ENCODE data around the gene LAMP1. TPM values are rescaled to one million over a fixed set of nuclear protein-coding genes. Genes with fewer than 3 reads are reported as not detected.
"Not testable (repeated sequence)": the region's sequence is repeated elsewhere in the genome, so short reads cannot be mapped to it uniquely, and the experiment has no call there.

The LAMP1 gene
- total RNA-seq, 1 donor from 2014 or later, result 77.2 TPM

DNA sequence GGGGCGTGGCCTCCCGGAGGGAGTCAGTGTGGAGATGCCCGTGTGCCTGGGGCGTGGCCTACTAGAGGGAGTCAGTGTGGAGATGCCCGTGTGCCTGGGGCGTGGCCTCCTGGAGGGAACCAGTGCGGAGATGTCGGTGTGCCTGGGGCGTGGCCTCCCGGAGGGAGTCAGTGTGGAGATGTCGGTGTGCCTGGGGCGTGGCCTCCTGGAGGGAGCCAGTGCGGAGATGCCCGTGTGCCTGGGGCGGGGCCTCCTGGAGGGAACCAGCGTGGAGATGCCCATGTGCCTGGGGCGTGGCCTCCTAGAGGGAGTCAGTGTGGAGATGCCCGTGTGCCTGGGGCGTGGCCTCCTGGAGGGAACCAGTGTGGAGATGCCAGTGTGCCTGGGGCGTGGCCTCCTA is 17.1 kb downstream of the LAMP1 start:
- not testable (repeated sequence) for H3K4me3 ChIP-seq (ENCODE audit: low read length in 3 of 3); H3K27me3 ChIP-seq (ENCODE audit: control insufficient read depth in 3 of 3, insufficient read depth in 3 of 3, low read length in 3 of 3); H3K9ac ChIP-seq (ENCODE audit: low read depth in 1 of 3, low read length in 3 of 3); H3K27ac ChIP-seq (ENCODE audit: low read depth, low read length); H3K9me3 ChIP-seq (ENCODE audit: control insufficient read depth in 3 of 3, low read length in 3 of 3); H3K4me1 ChIP-seq (ENCODE audit: control insufficient read depth in 3 of 3, insufficient read depth in 3 of 3, low read length in 3 of 3)
- peaks cover 44 to 46% (median 46%) of the 10 kb centered on the region in 3 donors for H3K36me3 ChIP-seq (ENCODE audit: control insufficient read depth in 3 of 3, insufficient read depth in 3 of 3, low read length in 3 of 3)

DNA sequence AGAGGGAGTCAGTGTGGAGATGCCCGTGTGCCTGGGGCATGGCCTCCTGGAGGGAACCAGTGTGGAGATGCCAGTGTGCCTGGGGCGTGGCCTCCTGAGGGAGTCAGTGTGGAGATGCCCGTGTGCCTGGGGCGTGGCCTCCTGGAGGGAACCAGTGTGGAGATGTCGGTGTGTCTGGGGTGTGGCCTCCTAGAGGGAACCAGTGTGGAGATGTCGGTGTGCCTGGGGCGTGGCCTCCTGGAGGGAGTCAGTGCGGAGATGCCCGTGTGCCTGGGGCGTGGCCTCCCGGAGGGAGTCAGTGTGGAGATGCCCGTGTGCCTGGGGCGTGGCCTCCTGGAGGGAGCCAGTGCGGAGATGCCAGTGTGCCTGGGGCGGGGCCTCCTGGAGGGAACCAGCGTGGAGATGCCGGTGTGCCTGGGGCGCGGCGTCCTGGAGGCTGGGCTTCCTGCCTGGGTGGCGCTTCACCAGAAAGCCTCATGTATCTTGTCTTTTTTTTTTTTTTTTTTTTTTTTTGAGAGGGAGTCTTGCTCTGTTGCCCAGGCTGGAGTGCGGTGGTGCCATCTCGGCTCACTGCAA is 17.9 kb downstream of the LAMP1 start:
- H3K4me3 ChIP-seq (ENCODE audit: low read length in 3 of 3); H3K27ac ChIP-seq (ENCODE audit: low read depth, low read length); H3K9ac ChIP-seq (ENCODE audit: low read depth in 1 of 3, low read length in 3 of 3); H3K4me1 ChIP-seq (ENCODE audit: control insufficient read depth in 3 of 3, insufficient read depth in 3 of 3, low read length in 3 of 3); H3K9me3 ChIP-seq (ENCODE audit: control insufficient read depth in 3 of 3, low read length in 3 of 3); H3K27me3 ChIP-seq (ENCODE audit: control insufficient read depth in 3 of 3, insufficient read depth in 3 of 3, low read length in 3 of 3): not testable (repeated sequence)
- H3K36me3 ChIP-seq (ENCODE audit: control insufficient read depth in 3 of 3, insufficient read depth in 3 of 3, low read length in 3 of 3), result peaks cover 46 to 51% (median 47%) of the 10 kb centered on the region in 3 donors

DNA sequence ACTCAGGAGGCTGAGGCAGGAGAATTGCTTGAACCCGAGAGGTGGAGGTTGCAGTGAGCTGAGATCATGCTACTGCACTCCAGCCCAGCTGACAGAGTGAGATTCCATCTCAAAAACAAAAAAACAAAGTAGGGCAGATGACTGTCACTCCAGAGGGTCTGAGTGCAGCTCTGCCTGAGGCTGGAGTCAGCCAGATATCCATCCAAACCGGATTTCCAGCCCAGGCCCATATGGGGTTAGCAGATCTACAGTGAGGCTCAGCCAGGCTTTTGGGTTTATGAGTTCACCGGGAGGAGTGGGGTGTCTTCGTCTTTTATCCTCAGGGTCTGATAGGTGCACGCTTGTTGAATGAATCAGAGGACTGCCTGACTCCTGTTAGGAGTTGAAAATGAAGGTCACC is 19.0 kb downstream of the LAMP1 start:
- Histone ChIP-seq H3K27me3 (ENCODE audit: control insufficient read depth in 3 of 3, insufficient read depth in 3 of 3, low read length in 3 of 3) (no peaks in the 10 kb centered on the region), H3K4me1 (ENCODE audit: control insufficient read depth in 3 of 3, insufficient read depth in 3 of 3, low read length in 3 of 3) (peaks cover 0 to 5% (median 0%) of the 10 kb centered on the region in 3 donors), H3K9me3 (ENCODE audit: control insufficient read depth in 3 of 3, low read length in 3 of 3) (no peaks in the 10 kb centered on the region)

DNA sequence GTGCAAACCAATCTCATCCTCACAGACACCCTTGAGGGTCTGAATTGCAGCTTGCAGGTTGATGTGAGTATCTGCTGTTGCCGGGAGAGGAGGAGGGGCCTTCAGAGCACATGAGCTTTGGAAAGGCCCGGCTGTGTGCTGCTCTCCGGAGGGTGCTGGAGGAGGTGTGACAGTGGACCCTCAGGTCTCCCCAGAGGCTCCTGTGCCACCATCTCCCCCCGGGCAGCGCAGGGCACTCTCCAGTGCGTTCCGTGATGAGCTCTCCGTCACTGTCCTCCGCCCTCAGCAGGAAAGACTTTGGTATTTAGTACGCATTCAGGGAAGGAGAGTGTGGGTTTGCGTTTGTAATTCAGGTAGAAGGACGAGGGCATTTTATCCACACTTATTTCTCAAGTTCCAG is 20.0 kb downstream of the LAMP1 start:
- Histone ChIP-seq H3K4me1 (ENCODE audit: control insufficient read depth in 3 of 3, insufficient read depth in 3 of 3, low read length in 3 of 3) (peaks cover 0 to 5% (median 0%) of the 10 kb centered on the region in 3 donors), H3K9me3 (ENCODE audit: control insufficient read depth in 3 of 3, low read length in 3 of 3) (no peaks in the 10 kb centered on the region)

More for the DNA sequence above, 19.0 kb downstream of the LAMP1 start:
- Histone ChIP-seq H3K4me3 (ENCODE audit: low read length in 3 of 3) (no peak overlapping the region), H3K27ac (ENCODE audit: low read depth, low read length) (no peak overlapping the region), H3K9ac (ENCODE audit: low read depth in 1 of 3, low read length in 3 of 3) (no peak overlapping the region), H3K36me3 (ENCODE audit: control insufficient read depth in 3 of 3, insufficient read depth in 3 of 3, low read length in 3 of 3) (peaks cover 51 to 55% (median 51%) of the 10 kb centered on the region in 3 donors)

DNA sequence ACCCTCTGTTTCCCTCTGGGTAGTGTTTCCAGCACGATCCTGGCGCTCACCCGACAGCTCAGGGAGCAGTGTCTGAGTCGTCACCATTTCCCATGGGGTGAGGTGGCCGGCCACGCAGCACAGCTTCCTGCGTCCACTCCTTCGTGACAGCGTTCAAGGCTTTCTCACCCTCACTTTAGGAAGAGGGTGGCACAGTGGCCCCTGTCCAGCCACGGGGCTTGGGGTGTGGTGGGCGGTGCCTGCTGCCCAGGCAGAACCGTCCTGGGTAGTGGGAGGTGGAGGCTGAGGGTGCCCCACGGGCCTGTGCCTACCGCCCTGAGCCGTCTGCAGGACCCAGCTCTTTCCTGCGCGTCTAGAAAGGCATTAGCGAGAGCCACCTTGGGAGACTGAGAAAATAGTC is 21.9 kb downstream of the LAMP1 start:
- H3K27ac ChIP-seq (ENCODE audit: low read depth, low read length), result no peak overlapping the region
- peaks cover 59 to 62% (median 59%) of the 10 kb centered on the region in 3 donors for H3K36me3 ChIP-seq (ENCODE audit: control insufficient read depth in 3 of 3, insufficient read depth in 3 of 3, low read length in 3 of 3)
- no peak overlapping the region for H3K4me3 ChIP-seq (ENCODE audit: low read length in 3 of 3)
- no peaks in the 10 kb centered on the region for H3K27me3 ChIP-seq (ENCODE audit: control insufficient read depth in 3 of 3, insufficient read depth in 3 of 3, low read length in 3 of 3)
- no peak overlapping the region for H3K9ac ChIP-seq (ENCODE audit: low read depth in 1 of 3, low read length in 3 of 3)
- H3K4me1 ChIP-seq (ENCODE audit: control insufficient read depth in 3 of 3, insufficient read depth in 3 of 3, low read length in 3 of 3), result peaks cover 0 to 5% (median 0%) of the 10 kb centered on the region in 3 donors
- no peaks in the 10 kb centered on the region for H3K9me3 ChIP-seq (ENCODE audit: control insufficient read depth in 3 of 3, low read length in 3 of 3)

More for the DNA sequence above, 20.0 kb downstream of the LAMP1 start:
- Histone ChIP-seq H3K27ac (ENCODE audit: low read depth, low read length) (no peak overlapping the region), H3K27me3 (ENCODE audit: control insufficient read depth in 3 of 3, insufficient read depth in 3 of 3, low read length in 3 of 3) (no peaks in the 10 kb centered on the region), H3K4me3 (ENCODE audit: low read length in 3 of 3) (no peak overlapping the region), H3K9ac (ENCODE audit: low read depth in 1 of 3, low read length in 3 of 3) (no peak overlapping the region), H3K36me3 (ENCODE audit: control insufficient read depth in 3 of 3, insufficient read depth in 3 of 3, low read length in 3 of 3) (peaks cover 50 to 55% (median 52%) of the 10 kb centered on the region in 3 donors)

DNA sequence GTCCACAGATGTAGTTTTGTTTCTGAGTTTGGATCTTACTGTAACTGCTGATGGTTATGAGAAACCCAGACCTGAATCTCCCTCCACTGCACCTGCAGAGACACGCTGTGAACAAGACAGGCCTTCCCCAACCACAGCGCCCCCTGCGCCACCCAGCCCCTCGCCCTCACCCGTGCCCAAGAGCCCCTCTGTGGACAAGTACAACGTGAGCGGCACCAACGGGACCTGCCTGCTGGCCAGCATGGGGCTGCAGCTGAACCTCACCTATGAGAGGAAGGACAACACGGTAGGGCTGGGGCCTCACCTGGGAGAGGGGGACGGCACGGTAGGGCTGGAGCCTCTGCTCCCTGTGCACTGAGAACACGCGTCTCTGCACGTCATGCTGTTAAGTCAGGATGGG is 22.3 kb downstream of the LAMP1 start:
- Histone ChIP-seq H3K27me3 (ENCODE audit: control insufficient read depth in 3 of 3, insufficient read depth in 3 of 3, low read length in 3 of 3) (no peaks in the 10 kb centered on the region), H3K4me1 (ENCODE audit: control insufficient read depth in 3 of 3, insufficient read depth in 3 of 3, low read length in 3 of 3) (peaks cover 0 to 5% (median 0%) of the 10 kb centered on the region in 3 donors), H3K36me3 (ENCODE audit: control insufficient read depth in 3 of 3, insufficient read depth in 3 of 3, low read length in 3 of 3) (peaks cover 62 to 64% (median 63%) of the 10 kb centered on the region in 3 donors), H3K4me3 (ENCODE audit: low read length in 3 of 3) (no peak overlapping the region), H3K9me3 (ENCODE audit: control insufficient read depth in 3 of 3, low read length in 3 of 3) (no peaks in the 10 kb centered on the region), H3K9ac (ENCODE audit: low read depth in 1 of 3, low read length in 3 of 3) (no peak overlapping the region), H3K27ac (ENCODE audit: low read depth, low read length) (no peak overlapping the region)

DNA sequence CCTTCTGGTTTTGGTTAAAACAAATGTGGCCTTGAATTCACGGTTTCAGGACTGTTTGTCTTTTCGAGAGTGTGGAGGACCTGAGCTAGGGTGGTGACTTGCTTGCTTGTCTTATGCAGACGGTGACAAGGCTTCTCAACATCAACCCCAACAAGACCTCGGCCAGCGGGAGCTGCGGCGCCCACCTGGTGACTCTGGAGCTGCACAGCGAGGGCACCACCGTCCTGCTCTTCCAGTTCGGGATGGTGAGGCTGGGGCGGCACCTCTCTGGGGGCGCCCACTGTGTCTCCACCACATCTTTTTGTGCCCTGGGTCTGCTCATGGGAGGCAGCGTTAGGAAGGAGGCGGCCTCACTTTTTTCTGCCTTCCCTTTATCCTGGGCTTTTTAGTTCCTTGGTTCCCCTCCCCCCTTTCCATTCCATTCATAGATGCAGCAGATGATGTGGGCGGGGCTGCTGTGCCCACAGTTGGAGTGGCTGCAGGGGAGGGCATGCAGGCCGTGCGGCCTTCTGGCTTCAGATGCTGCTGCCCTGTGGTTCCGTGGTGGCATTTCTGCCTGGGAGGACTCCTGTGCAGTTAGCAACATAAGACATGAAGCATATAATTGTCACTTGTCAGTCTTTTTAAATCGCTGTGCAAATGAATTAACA is 23.3 kb downstream of the LAMP1 start:
- Histone ChIP-seq H3K36me3 (ENCODE audit: control insufficient read depth in 3 of 3, insufficient read depth in 3 of 3, low read length in 3 of 3) (peaks cover 62 to 65% (median 64%) of the 10 kb centered on the region in 3 donors), H3K4me3 (ENCODE audit: low read length in 3 of 3) (no peak overlapping the region)

DNA sequence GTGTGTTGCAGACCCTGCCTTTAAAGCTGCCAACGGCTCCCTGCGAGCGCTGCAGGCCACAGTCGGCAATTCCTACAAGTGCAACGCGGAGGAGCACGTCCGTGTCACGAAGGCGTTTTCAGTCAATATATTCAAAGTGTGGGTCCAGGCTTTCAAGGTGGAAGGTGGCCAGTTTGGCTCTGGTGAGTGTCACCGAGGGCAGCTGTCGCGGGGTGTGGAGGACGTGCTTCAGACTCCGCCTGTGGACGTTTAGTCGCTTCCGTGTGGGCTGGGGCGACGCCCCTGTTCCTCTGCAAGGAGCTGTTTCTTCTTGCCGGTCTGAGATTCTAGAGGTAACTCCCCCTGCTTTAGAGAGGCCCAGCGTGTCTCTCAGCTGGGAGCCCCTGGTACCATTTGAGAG is 24.5 kb downstream of the LAMP1 start:
- peaks cover 0 to 6% (median 0%) of the 10 kb centered on the region in 3 donors for H3K4me1 ChIP-seq (ENCODE audit: control insufficient read depth in 3 of 3, insufficient read depth in 3 of 3, low read length in 3 of 3)
- no peak overlapping the region for H3K4me3 ChIP-seq (ENCODE audit: low read length in 3 of 3)
- no peaks in the 10 kb centered on the region for H3K27me3 ChIP-seq (ENCODE audit: control insufficient read depth in 3 of 3, insufficient read depth in 3 of 3, low read length in 3 of 3)
- H3K27ac ChIP-seq (ENCODE audit: low read depth, low read length), result no peak overlapping the region
- no peaks in the 10 kb centered on the region for H3K9me3 ChIP-seq (ENCODE audit: control insufficient read depth in 3 of 3, low read length in 3 of 3)
- H3K36me3 ChIP-seq (ENCODE audit: control insufficient read depth in 3 of 3, insufficient read depth in 3 of 3, low read length in 3 of 3), result peaks cover 62 to 65% (median 64%) of the 10 kb centered on the region in 3 donors
- H3K9ac ChIP-seq (ENCODE audit: low read depth in 1 of 3, low read length in 3 of 3), result no peak overlapping the region

More for the DNA sequence above, 23.3 kb downstream of the LAMP1 start:
- Histone ChIP-seq H3K4me1 (ENCODE audit: control insufficient read depth in 3 of 3, insufficient read depth in 3 of 3, low read length in 3 of 3) (peaks cover 0 to 5% (median 0%) of the 10 kb centered on the region in 3 donors), H3K9me3 (ENCODE audit: control insufficient read depth in 3 of 3, low read length in 3 of 3) (no peaks in the 10 kb centered on the region), H3K27me3 (ENCODE audit: control insufficient read depth in 3 of 3, insufficient read depth in 3 of 3, low read length in 3 of 3) (no peaks in the 10 kb centered on the region), H3K27ac (ENCODE audit: low read depth, low read length) (no peak overlapping the region), H3K9ac (ENCODE audit: low read depth in 1 of 3, low read length in 3 of 3) (no peak overlapping the region)

DNA sequence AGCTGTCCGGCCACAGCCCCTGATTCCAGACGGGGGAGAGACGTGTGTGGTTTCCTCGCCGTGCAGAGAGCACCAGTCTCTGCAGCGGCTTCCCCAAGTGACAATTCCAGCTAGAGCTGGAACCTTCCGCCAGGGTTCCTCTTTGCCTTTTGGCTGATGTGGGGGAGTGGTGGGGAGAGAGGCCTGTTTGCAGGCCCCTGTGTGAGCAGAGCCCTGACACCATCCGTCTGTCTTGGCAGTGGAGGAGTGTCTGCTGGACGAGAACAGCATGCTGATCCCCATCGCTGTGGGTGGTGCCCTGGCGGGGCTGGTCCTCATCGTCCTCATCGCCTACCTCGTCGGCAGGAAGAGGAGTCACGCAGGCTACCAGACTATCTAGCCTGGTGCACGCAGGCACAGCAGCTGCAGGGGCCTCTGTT is 25.0 kb downstream of the LAMP1 start:
- Histone ChIP-seq H3K4me1 (ENCODE audit: control insufficient read depth in 3 of 3, insufficient read depth in 3 of 3, low read length in 3 of 3) (peaks cover 0 to 11% (median 1%) of the 10 kb centered on the region in 3 donors), H3K9ac (ENCODE audit: low read depth in 1 of 3, low read length in 3 of 3) (no peak overlapping the region), H3K27me3 (ENCODE audit: control insufficient read depth in 3 of 3, insufficient read depth in 3 of 3, low read length in 3 of 3) (no peaks in the 10 kb centered on the region), H3K36me3 (ENCODE audit: control insufficient read depth in 3 of 3, insufficient read depth in 3 of 3, low read length in 3 of 3) (peaks cover 61 to 62% (median 61%) of the 10 kb centered on the region in 3 donors), H3K27ac (ENCODE audit: low read depth, low read length) (no peak overlapping the region), H3K9me3 (ENCODE audit: control insufficient read depth in 3 of 3, low read length in 3 of 3) (no peaks in the 10 kb centered on the region), H3K4me3 (ENCODE audit: low read length in 3 of 3) (no peak overlapping the region)

DNA sequence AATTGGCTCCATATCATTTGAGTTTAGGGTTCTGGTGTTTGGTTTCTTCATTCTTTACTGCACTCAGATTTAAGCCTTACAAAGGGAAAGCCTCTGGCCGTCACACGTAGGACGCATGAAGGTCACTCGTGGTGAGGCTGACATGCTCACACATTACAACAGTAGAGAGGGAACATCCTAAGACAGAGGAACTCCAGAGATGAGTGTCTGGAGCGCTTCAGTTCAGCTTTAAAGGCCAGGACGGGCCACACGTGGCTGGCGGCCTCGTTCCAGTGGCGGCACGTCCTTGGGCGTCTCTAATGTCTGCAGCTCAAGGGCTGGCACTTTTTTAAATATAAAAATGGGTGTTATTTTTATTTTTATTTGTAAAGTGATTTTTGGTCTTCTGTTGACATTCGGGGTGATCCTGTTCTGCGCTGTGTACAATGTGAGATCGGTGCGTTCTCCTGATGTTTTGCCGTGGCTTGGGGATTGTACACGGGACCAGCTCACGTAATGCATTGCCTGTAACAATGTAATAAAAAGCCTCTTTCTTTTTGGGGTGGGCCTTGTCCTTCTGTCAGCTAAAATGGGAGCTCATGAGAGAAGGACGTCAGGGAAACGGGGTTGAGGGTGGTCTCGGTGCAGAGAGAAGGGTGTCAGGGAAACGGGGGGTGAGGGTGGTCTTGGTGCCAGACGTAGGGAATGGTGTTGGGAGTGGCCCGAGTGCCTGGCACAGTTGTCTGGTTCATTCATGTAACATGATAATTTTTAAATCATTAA is 26.0 kb downstream of the LAMP1 start:
- Histone ChIP-seq H3K36me3 (ENCODE audit: control insufficient read depth in 3 of 3, insufficient read depth in 3 of 3, low read length in 3 of 3) (peaks cover 54 to 55% (median 55%) of the 10 kb centered on the region in 3 donors), H3K9ac (ENCODE audit: low read depth in 1 of 3, low read length in 3 of 3) (no peak overlapping the region), H3K27ac (ENCODE audit: low read depth, low read length) (no peak overlapping the region), H3K27me3 (ENCODE audit: control insufficient read depth in 3 of 3, insufficient read depth in 3 of 3, low read length in 3 of 3) (no peaks in the 10 kb centered on the region), H3K4me1 (ENCODE audit: control insufficient read depth in 3 of 3, insufficient read depth in 3 of 3, low read length in 3 of 3) (peaks cover 5 to 21% (median 10%) of the 10 kb centered on the region in 3 donors), H3K4me3 (ENCODE audit: low read length in 3 of 3) (no peak overlapping the region), H3K9me3 (ENCODE audit: control insufficient read depth in 3 of 3, low read length in 3 of 3) (no peaks in the 10 kb centered on the region)
